ENCODE results near the gene EIF1. TPM values are rescaled to one million over a fixed set of nuclear protein-coding genes. Genes with fewer than 3 reads are reported as not detected.

The EIF1 gene
- total RNA-seq, 1 experiment from 2014 or later = 1,082 TPM

DNA sequence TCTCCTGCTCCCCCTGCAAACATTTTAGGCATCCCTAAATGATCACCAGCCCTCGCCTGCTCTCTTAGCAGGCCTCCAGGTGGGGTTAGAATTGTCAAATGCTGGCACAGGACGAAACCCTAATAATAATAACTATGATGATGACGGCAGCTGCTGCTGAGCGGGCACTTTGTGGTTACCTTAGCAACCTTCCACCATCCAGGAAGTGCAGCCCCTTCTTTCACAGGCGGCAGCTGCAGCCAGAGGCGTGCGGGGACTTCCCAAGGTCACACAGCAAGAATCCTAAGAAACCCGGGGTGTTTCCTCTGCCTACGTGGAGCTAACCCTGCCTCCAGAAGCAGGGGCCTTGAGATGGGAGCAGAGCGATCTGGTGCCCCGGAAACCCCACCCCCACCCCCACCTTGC lies 22.4 kb upstream of the EIF1 start:
- POLR2A ChIA-PET = interaction anchor here (0.8 to 1.7 kb wide), 9 partner anchors 12 to 144 kb away, joined by 3 to 11 read pairs (median 5); partner anchors contain the start of genes EIF1 and KRT19
- no peaks in the 10 kb centered on the region for H4K20me1 ChIP-seq (ENCODE audit: insufficient read depth)

DNA sequence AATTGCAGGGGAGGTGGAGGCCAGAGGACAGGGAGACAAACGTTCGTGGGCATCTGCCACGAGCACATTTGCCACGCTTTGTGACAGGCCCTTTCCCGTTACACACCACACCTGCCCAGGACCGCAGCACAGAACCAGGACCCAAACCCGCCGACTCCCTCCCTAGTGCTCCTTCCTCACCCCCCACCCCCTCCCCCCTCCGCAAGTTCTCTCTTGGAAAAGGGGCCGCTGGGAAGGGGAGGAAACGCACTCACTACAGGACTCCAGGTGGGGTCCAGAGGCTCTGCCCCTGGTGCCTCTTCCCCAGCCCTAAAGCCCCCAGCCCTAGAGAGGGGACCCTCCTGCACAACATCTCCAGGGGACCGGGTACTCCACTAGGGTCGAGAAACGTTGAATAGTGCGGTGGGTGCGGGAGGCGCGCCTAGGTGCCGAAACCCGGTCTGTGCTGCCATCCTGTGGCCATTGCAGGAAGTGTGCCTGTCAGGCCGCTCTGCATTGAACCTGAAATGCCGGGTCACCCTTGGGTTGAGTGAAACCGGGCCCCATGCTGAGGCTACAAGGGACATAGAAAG lies 21.9 kb upstream of the EIF1 start:
- DNase-seq (ENCODE audit: low read depth, low spot score) = peak; percentile 52
- ATAC-seq = peak; percentile 70
- BruUV-seq (replicated peaks) = no TSS peak
- Histone ChIP-seq H3K4me1 (ENCODE audit: control insufficient read depth in 1 of 2, insufficient read depth in 2 of 2, low read length in 2 of 2) (peaks cover 14 to 57% of the 10 kb centered on the region in 2 experiments), H3K27ac (ENCODE audit: low read depth, low read length) (peak overlapping the region; percentile 69), H3K9me3 (ENCODE audit: control insufficient read depth in 1 of 2, insufficient read depth in 1 of 2, low read depth in 1 of 2, low read length in 2 of 2) (no peaks in the 10 kb centered on the region), H3K36me3 (ENCODE audit: control insufficient read depth in 1 of 2, insufficient read depth in 2 of 2, low read length in 2 of 2) (no peaks in the 10 kb centered on the region), H3K9me2 (ENCODE audit: insufficient read depth) (no peaks in the 10 kb centered on the region), H3K79me2 (ENCODE audit: insufficient read depth, low read length) (no peaks in the 10 kb centered on the region), H3K27me3 (ENCODE audit: insufficient read depth, low read length) (no peaks in the 10 kb centered on the region), H4K20me1 (ENCODE audit: insufficient read depth) (no peaks in the 10 kb centered on the region), H3K9ac (ENCODE audit: low read length) (peak overlapping the region; percentile 59), H2AFZ (ENCODE audit: low read depth, low read length, poor library complexity, severe bottlenecking) (peak overlapping the region; percentile 86), H3K4me2 (ENCODE audit: low read length) (peak overlapping the region; percentile 82), H3K4me3 (replicated peaks in 1 of 2; ENCODE audit: low read depth in 1 of 2, low read length in 2 of 2) (peak overlapping the region; percentile 34 to 57)
- ChIA-PET RAD21 (ENCODE audit: low non-redundant PET in 1 of 2, low total read pairs in 2 of 2, uncharacterized antibody in 2 of 2, unreplicated experiment in 2 of 2) (interaction anchor here (1.5 to 1.7 kb wide), 3 partner anchors 118 kb away, joined by 5 to 10 read pairs (median 7); no protein-coding TSS in a partner anchor), POLR2A (interaction anchor here (1.3 to 3.8 kb wide), 5 partner anchors 21 to 145 kb away, joined by 4 to 28 read pairs (median 10); partner anchors contain the start of genes EIF1 and KRT19), CTCF (interaction anchor here (0.6 to 8.7 kb wide), 18 partner anchors 9 to 1101 kb away, joined by 3 to 217 read pairs (median 6); partner anchors contain the start of gene EIF1)
- intact Hi-C loops (cut with micrococcal nuclease) = loop anchor here (1.0 to 5.0 kb wide), 4 partner anchors 117 to 1308 kb away; no protein-coding TSS in a partner anchor
- TF ChIP-seq, protein P1, sequence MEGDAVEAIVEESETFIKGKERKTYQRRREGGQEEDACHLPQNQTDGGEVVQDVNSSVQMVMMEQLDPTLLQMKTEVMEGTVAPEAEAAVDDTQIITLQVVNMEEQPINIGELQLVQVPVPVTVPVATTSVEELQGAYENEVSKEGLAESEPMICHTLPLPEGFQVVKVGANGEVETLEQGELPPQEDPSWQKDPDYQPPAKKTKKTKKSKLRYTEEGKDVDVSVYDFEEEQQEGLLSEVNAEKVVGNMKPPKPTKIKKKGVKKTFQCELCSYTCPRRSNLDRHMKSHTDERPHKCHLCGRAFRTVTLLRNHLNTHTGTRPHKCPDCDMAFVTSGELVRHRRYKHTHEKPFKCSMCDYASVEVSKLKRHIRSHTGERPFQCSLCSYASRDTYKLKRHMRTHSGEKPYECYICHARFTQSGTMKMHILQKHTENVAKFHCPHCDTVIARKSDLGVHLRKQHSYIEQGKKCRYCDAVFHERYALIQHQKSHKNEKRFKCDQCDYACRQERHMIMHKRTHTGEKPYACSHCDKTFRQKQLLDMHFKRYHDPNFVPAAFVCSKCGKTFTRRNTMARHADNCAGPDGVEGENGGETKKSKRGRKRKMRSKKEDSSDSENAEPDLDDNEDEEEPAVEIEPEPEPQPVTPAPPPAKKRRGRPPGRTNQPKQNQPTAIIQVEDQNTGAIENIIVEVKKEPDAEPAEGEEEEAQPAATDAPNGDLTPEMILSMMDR (IDR thresholded peaks at IDR 0.05 in 2 of 3, conservative IDR thresholded peaks at IDR 0.05 in 1 of 3; ENCODE audit: borderline replicate concordance in 1 of 3, insufficient read depth in 1 of 3, low read depth in 2 of 3, low read length in 2 of 3) = peak; percentile 82 to 96 (median 95)
- peak; percentile 94 for TF ChIP-seq RAD21 (IDR thresholded peaks at IDR 0.05; ENCODE audit: low read depth)
- TF ChIP-seq TCF7L2 (IDR thresholded peaks at IDR 0.05; ENCODE audit: borderline replicate concordance, extremely low read depth, insufficient read depth, insufficient read length) = no peak
- TF ChIP-seq, protein P2, sequence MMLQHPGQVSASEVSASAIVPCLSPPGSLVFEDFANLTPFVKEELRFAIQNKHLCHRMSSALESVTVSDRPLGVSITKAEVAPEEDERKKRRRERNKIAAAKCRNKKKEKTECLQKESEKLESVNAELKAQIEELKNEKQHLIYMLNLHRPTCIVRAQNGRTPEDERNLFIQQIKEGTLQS (IDR thresholded peaks at IDR 0.05) = no peak
- TF ChIP-seq, protein P3, sequence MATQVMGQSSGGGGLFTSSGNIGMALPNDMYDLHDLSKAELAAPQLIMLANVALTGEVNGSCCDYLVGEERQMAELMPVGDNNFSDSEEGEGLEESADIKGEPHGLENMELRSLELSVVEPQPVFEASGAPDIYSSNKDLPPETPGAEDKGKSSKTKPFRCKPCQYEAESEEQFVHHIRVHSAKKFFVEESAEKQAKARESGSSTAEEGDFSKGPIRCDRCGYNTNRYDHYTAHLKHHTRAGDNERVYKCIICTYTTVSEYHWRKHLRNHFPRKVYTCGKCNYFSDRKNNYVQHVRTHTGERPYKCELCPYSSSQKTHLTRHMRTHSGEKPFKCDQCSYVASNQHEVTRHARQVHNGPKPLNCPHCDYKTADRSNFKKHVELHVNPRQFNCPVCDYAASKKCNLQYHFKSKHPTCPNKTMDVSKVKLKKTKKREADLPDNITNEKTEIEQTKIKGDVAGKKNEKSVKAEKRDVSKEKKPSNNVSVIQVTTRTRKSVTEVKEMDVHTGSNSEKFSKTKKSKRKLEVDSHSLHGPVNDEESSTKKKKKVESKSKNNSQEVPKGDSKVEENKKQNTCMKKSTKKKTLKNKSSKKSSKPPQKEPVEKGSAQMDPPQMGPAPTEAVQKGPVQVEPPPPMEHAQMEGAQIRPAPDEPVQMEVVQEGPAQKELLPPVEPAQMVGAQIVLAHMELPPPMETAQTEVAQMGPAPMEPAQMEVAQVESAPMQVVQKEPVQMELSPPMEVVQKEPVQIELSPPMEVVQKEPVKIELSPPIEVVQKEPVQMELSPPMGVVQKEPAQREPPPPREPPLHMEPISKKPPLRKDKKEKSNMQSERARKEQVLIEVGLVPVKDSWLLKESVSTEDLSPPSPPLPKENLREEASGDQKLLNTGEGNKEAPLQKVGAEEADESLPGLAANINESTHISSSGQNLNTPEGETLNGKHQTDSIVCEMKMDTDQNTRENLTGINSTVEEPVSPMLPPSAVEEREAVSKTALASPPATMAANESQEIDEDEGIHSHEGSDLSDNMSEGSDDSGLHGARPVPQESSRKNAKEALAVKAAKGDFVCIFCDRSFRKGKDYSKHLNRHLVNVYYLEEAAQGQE (IDR thresholded peaks at IDR 0.05; ENCODE audit: low read depth) = no peak

More for the DNA sequence above, 22.4 kb upstream of the EIF1 start:
- peak overlapping the region; percentile 69 for H3K27ac ChIP-seq (ENCODE audit: low read depth, low read length)
- H3K4me2 ChIP-seq (ENCODE audit: low read length) = peak overlapping the region; percentile 82
- ATAC-seq (peak; percentile 23), DNase-seq (ENCODE audit: low read depth, low spot score) (no peak)
- intact Hi-C loops (cut with micrococcal nuclease) = loop anchor here (1.0 to 5.0 kb wide), 4 partner anchors 117 to 1307 kb away; no protein-coding TSS in a partner anchor
- no peaks in the 10 kb centered on the region for H3K36me3 ChIP-seq (ENCODE audit: control insufficient read depth in 1 of 2, insufficient read depth in 2 of 2, low read length in 2 of 2)
- BruUV-seq (replicated peaks) = no TSS peak
- no peak for TF ChIP-seq EZH2 (IDR thresholded peaks at IDR 0.05)
- H3K4me3 ChIP-seq (replicated peaks in 1 of 2; ENCODE audit: low read depth in 1 of 2, low read length in 2 of 2) = peak overlapping the region; percentile 34 to 57
- no peaks in the 10 kb centered on the region for H3K9me2 ChIP-seq (ENCODE audit: insufficient read depth)
- ChIA-PET RAD21 (ENCODE audit: low non-redundant PET in 1 of 2, low total read pairs in 2 of 2, uncharacterized antibody in 2 of 2, unreplicated experiment in 2 of 2) (interaction anchor here (1.5 to 1.7 kb wide), 2 partner anchors 117 kb away, joined by 7 to 10 read pairs; no protein-coding TSS in a partner anchor), CTCF (interaction anchor here (0.6 to 8.7 kb wide), 22 partner anchors 9 to 1128 kb away, joined by 3 to 217 read pairs (median 6); partner anchors contain the start of gene EIF1)
- no peaks in the 10 kb centered on the region for H3K27me3 ChIP-seq (ENCODE audit: insufficient read depth, low read length)
- no peak overlapping the region for H2AFZ ChIP-seq (ENCODE audit: low read depth, low read length, poor library complexity, severe bottlenecking)
- peaks cover 14 to 59% of the 10 kb centered on the region in 2 experiments for H3K4me1 ChIP-seq (ENCODE audit: control insufficient read depth in 1 of 2, insufficient read depth in 2 of 2, low read length in 2 of 2)
- H3K9ac ChIP-seq (ENCODE audit: low read length) = peak overlapping the region; percentile 59
- no peaks in the 10 kb centered on the region for H3K79me2 ChIP-seq (ENCODE audit: insufficient read depth, low read length)
- H3K9me3 ChIP-seq (ENCODE audit: control insufficient read depth in 1 of 2, insufficient read depth in 1 of 2, low read depth in 1 of 2, low read length in 2 of 2) = no peaks in the 10 kb centered on the region

Data from HCT116 (cell line).